ENCODE measurements around the gene GNL2.
"Not testable (repeated sequence)": the region's sequence is repeated elsewhere in the genome, so short reads cannot be mapped to it uniquely, and the experiment has no call there.

GNL2 gene

DNA sequence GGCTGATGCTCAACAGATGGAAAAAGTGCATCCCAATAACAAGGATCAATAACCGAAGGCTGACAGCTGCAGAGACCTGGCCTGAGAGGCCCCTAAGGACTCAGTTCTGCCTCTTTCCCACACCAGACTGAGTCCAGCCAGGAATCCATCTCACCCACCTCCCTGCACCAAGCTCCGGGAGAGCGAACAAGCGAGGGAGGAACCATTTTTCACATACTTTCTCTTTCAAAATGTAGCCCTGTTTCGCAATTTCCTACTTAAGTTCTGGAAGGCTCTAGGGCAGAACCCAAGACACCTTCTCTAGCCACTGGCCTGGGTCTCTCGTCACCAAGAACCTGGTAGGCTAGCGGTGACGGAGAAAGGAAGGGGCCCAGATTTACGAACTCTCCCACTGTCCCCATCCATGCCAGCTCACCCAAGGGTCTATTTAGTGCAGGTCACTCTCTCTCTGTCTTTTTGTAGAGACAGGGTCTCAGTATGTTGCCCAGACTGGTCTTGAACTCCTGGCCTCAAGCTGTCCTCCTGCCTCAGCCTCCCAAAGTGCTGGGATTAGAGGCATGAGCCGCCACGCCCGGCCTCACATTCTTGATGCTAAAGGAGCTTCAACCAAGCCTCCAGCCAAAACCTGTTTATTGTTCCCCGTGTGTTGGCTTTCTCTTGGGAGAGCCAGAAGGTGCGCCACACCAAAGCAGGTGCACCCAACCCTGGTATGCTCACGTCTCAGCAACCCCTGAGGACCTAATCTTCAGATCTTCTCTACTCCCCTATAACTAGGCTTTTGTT lies 10.9 kb upstream of the GNL2 start:
- DNase-seq = no peak

DNA sequence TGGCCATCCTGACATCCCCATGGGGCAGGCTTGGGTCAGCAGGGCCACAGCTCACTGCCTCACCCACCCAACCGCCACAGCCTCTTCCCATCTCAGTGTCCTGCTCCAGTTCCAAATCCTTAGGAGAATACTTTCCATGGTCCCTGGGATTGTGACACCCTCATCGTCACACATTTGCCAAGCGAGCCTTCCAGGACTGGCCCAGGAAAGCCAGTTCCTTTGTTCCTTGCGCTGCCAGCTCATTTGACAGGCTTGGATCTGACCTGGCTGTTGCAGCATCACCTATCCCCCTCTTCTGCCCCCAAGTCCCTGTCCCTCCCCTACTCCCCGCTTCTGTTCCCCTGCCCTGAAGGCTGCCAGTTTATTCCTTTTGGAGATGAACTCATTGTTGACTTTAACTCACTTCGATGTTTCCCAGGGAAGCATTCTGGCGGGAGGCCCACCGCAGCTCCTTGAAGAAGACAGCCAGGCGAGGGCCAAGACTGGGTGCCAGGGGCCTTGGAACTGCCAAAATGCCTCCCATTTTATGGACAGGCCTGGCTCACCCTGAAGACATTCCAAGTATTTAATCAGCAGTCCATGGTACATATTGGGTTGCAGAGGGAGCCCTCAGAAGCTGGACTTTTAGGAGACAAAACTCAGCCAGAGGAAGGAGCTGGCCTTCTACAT lies 10.2 kb upstream of the GNL2 start:
- no peak for DNase-seq

DNA sequence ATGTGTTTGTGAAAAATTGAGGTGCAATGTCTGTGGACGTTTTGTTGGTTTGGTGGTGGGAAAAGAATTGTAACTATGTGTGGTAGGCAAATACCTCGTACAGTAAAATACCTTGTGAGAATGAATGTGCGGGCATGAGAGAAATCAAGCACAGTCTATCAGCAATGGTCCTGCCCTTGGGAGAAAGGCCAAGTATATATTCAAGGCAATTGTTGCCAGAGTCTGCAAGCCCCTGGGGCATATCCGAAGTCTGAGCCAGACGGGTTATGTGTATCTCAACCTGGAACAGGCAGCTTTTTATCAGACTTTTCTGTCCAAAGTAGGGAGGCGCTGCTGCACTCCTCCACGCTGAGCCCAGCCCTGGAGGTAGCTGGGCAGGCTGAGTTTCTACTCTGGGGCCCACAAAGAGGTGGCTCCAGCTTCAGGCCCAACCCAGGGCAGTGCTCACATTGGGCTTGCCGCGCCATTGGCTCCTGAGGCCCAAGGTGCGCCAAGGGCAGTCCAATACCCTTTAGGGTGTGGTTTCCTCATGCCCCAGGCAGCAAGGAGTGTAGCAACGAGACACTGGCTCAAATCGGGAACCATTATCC lies 9.4 kb upstream of the GNL2 start:
- DNase-seq = no peak

DNA sequence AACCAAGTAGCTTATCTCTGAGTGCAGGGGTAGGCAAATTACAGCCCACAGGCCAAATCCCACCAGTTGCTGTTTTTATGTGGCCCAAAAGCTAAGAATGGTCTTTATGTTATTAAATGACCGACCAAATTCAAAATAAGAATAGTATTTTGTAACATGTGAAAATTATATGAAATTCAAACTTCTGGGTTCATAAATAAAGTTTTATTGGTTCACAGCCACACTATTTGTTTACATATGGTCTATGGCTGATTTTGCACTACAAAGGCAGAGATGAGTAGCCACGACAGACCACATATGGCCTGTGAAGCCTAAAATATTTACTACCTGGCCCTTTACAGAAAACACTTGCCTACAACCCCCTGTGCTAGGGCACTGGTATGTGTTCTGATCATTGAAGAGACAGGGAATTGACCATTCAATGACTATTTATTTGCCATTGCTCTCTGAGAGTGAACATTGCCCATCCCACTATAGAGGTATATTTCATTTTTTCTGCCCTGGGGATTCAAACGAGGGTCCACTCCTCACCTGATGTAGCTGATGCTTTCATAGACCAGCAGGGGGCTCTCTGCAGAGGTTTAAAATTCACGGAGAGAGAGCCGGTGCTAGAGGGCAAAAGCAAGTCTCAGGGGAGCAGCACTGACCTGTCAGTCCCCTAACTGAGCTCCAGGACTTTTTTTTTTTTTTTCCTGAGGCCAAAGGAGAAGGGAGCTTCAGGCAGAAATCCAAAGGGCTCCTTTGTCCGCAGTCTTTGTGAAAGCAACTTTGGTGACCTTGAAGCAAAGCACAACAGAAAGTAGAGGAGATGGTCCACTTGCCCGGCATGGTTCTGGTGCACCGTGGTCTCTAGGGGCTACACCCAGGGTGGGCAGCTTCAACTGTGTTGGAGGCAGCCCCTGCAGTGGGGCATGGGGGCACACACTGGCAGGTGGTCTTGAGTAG lies 7.3 kb upstream of the GNL2 start:
- no peak for DNase-seq

DNA sequence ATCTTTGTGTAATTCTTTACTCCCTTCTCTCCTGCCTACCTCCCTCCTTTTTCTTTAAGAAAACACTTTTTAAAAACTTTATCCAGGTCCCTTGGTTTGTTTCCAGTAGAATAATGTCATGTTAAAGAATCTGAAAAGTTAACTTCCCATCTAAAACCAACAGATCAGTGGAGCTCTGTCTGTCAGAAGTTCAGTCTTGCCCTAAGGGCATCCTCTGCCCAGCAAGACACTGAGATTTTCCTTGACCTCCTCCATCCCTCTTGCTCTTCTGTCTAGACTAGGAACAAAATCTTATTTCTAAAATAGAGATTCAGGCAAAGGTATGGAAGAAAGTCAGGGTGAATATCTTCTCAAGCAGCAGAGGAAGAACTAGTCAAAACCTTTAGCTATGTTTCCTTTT lies 5.7 kb upstream of the GNL2 start:
- no peak for DNase-seq

DNA sequence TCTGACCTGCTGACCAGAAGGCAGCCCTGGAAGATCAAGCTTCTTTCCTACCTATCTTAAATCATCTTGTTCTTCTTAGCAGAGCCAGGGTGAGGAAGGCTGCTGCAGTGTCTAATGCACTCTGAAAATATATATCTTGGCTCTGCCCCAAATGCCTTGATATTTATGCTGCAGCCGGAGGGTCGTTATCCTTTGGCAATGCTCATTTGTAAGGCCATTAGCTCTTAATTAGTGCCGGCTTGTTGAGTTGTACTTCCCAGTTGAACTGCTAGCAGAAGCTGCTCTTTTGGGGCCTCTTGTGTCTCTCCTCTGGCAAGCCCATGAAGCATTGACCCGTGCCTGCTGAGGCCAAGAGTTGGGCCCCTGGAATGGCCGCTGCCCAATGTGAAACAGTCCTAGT lies 4.2 kb upstream of the GNL2 start:
- no peak for DNase-seq

DNA sequence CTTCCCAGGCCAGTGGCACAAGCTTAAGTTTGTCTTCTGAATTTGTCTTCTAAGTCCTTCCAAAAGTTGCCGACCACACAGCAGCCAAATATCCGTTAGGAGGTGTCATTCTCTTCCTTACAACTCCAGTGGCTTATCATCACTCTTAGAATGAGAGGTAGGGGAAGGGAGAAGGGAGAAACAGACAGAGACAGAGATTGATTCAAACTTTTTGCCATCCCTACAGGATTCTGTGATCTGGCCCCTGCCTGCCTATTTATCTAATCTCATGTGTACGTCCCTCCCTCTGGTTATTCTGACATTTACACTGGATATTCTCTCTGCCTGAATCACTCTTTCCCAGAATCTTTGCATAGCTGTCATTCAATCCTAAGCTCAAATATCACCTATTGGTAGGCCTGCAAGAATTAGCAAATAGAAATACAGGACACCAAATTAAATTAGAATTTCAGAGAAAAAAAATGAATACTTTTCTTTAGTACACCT lies 488 bp upstream of the GNL2 start:
- no peak for DNase-seq

DNA sequence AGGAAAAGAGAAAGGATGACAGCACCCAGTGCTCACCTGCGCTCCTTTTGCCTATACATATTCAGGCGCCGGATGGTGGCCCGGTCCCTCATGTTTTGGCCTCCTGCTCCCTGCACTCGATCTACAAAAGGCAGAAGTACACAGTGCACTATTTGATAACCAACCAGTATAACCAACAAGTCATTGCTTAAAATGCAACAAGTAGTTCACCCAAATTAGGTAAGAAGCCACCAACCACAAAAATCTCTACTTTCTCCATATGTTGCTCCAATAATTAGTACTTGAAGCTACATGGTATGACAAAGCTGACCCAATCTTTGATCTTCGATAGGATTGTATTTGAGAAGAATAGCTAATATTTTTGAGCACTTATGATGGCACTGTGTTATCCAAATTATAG lies 2.0 kb downstream of the GNL2 start:
- DNase-seq = no peak

DNA sequence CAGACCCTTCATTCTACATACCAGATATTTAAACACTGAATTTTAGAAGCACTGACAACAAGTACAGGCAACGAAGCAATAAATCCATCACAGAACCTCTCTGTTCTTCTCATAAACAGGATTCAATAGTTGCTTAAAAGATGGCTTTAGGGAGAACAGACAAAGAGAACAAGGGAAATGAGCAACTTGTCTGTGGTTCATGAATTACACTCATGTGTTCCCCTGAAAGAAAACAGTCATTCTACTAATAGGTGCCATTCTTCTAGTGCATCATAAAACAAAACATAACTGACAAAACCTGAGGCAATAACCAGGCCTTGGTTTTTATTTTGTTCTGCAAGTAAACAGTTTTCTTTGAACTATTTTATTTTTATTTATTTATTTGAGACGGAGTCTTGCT lies 6.8 kb downstream of the GNL2 start:
- DNase-seq = no peak

DNA sequence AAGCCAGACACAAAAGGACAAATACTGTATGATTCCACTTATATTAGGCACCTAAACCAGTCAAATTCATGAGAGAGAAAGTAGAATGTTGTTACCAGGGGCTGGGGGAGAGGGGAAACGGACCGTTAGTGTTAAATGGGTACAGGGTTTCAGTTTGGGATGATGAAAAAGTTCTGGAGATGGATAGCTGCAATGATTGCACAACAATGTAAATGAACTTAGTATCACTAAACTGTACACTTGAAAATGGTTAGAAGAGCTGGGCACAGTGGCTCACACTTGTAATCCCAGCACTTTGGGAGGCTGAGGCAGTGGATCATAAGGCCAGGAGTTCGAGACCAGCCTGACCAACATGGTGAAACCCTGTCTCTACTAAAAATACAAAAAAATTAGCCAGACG lies 11.2 kb downstream of the GNL2 start:
- DNase-seq = not testable (repeated sequence)

DNA sequence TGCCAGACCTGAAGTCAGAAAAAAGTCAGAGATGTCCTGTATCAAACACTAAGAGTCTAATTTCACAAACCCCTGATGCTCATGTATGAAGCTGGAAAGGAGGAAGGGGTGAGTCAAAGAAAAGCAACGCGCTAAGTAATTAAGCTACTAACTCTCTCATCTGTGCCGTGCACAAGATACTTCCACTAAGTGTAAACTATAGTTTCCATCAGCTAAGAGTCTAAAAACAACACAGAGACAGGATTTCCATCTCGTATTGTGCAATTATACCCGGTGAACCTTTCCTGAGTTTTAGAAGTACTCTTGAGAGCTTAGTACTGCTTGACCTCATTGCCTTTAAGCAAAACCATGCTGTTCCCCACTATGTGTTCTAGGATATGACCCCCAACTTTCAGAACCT lies 20.0 kb downstream of the GNL2 start:
- no peak for DNase-seq

DNA sequence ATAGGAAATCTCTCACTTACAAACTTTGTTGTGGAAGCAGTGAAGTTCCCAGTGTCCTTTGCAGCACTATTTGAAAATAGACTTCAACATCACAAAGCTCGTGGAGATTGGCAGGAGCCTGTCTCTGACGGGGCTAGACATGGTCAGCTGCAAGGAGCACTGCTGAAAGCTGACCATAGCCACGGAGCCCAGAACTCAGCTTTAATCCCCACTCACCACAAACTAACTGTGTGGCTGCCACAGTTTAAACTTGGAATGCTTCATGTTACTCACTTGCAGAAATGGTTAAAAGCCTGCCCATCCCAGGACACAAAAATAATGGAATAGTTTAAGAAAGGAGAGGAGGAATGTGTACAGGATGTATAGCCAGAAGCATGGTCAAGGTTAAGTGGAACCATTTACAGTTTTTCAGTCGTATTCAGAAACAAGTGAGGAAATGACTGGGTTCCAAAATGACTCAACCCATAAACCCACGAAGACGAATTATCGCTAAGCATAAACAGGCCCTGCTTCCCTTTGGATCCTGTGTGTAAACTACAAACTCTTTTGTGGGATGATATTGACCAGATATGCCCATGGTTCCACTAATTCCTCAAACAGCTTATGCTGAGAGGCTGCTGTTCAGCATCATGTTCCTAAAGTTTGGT lies 20.8 kb downstream of the GNL2 start:
- DNase-seq = peak; percentile 15

DNA sequence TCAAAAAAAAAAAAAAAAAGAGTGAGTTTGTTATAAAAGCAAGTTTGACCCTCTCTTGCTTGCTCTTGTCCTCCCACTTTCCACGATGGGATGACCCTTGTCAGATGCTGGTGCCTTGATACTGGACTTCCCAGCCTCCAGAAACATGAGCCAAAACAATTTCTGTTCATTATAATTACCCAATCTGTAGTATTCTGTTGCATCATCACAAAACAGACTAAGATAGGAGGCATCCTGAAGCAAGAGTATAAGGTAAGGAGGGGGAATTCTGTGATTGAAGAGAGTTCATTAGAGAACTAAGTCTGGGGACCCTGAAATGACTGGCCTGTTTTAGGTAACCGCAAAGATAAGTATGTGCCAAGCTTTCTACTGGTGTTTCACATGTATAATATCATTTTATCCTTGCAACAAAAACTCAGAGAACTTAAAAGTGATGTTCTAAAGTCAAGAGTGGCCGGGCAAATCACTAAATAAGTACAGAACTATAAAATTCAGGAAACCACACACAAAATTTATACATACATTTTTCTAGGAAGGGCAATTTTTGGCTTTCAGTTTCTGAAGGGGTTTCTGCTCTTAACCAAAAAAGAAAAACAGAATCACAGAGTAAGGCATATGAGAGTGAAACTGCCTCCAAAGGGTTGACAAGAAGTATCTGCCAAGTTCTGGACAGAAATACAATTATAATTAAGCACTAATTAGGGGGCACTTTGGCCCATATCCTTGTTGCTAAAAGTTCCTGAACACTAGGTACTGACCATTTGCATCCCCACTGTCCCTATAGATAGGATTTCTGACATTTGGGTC lies 25.0 kb downstream of the GNL2 start:
- no peak for DNase-seq

DNA sequence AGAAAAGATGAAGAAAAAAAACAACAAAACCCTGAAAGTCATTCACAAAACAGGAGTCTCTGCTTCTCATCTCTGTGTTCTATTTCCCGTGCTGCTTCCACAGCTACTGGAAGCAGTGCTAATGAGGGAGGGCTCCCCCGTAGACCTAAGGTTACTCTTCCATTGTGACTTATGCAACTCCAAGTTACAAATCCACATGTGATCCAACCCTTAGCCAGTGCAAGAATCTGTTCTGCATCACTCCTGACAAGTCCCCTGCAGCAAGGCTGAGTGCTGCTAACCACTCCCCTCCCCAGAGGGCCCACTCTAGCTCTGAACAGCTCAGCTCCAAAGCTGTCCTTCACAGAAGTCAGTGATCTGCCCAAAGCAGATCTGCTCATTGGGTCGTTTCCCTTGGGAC lies 28.7 kb downstream of the GNL2 start:
- no peak for DNase-seq

DNA sequence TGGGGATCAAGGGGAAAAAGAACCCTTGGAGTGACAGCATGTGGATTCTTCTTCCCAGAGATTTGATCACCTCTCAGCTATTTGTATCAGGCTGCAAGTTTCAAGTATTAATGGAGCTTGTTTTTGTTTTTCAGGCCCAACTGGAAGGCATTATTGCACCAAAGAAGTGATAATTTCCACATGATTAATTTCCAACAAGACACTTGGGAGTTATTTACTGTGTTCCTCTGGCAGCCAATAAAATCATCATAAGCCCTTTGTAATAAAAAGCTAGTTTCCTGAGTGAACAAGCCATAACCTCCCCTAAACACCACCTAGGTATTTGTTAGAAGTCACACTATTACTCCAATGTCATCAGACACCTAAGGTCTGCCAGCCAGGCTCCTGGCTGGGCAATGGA lies 30.8 kb downstream of the GNL2 start:
- no peak for DNase-seq

DNA sequence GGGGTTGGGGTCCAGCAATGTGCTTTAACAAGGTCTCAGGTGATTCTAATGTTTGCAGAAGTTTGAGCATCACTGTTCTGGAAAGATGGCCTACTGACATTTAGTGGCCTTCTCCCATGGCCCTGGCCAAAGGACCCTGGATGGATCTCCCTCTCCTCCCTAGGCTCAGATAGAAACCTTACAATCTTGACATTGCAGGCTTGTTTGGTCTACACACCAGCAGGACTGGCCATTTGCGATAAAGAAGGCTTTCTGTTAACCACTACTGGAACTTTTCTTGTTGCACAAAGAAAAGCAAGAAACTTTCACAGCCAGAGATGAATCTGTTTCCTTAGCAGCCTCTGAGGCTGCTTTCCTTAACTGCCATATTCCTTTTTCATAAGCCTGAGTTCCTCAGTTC lies 32.8 kb downstream of the GNL2 start:
- no peak for DNase-seq

DNA sequence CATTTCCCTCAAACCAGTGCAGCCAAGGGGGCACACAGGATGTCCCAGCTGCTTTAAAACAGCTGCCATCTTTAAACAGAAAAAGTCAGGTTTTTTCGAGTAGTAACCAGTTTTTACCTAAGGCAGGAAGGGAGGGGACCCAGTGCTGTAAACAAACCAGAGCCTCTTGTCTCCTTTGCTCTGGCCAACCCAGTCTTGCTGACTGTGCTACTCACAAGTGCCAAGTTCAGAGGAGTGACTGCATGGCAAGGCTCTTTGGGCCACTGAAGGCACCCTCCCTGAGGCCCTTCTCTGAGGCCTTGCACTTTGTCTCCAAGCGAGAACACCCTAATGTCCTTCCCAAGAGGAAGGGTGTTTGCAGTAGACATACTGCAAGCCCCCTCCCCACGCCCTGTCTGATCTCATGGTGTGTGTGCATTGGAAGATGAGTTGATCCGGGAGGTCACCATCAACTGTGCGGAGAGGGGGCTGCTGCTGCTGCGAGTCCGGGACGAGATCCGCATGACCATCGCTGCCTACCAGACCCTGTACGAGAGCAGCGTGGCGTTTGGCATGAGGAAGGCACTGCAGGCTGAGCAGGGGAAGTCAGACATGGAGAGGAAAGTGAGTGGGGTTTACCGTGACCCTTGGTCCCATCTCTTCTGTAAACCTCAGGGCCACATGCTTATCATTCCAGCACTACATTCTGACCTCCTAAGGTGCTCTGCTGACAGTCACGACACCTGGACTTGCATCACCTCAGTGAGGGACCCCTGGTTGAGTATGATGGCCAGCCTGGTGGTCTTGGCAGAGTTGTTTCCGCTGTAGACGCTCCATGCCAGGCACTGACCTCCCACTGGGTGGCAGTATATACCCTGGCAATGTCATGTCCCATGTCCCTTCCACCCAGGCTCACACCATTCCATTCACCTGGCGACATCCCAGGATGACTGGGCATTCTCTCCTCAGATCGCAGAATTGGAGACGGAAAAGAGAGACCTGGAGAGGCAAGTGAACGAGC lies 34.3 kb downstream of the GNL2 start:
- no peak for DNase-seq

DNA sequence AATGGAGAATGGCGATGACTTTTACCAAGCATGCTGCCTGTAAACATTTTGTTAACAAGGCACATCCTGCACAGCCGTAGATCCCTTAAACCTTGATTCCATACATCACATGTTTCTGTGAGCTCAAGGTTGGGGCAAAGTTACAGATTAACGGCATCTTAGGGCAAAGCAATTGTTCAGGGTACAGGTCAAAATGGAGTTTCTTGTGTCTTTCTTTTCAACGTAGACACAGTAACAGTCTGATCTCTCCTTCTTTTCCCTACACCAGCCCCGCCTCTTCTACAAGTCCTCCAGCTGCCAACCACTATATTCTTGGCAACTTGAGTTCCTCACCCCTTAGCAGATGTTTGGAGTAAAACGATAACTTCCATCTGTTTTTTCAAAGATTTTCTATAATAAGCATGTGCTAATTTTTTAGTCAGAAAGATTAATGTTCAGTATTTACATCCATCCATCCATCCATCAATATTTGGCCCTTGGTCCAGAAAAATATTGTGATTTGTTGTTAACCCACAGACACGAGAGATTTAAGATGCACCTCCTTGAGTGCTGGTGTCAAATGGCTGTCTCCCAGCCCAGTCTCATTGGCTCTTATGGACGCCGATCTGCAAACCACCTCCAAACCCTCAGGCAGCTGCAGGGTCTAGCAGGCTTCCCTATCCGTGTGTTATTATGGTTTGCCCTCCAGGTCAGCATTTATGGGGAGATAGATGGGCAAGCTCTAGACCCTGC lies 35.2 kb downstream of the GNL2 start:
- DNase-seq = no peak

DNA sequence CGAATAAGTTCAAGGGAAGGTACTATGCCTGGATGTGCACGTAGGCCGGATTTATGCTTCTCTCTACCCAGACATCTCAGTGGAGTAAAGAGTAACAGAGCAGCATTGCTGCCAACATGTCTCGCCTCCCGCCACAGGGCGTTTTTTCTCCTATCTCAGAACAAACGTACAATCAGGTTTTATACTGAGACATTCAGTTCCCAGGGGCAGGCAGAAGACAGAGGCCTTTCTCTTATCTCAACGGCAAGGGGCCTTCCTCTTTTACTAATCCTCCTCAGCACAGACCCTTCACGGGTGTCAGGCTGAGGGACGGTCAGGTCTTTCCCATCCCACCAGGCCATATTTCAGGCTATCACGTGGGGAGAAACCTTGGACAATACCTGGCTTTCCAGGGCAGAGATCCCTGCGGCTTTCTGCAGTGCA lies 35.8 kb downstream of the GNL2 start:
- not testable (repeated sequence) for DNase-seq

DNA sequence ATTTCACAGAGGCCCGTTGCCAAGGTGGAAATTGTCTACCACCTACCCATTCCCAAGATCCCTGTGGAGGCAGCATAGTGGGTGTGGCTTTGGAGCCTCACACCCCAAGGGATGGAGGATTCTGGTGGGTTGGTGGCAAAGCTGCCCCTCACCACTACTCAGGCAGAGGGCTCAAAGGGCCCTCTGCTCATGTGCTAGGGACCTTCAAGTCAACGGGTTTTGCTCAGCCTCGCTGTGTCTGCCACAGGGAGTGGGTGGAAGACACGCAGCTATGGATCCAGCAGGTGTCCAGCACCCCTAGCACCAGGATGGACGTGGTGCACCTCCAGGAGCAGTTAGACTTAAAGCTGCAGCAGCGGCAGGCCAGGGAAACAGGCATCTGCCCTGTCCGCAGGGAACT lies 36.7 kb downstream of the GNL2 start:
- no peak for DNase-seq
